ENCODE data around the gene HHAT. TPM values are rescaled to one million over a fixed set of nuclear protein-coding genes. Genes with fewer than 3 reads are reported as not detected.

Gene HHAT
- total and polyA plus RNA-seq, 2 of the 4 experiments (the other 2 are of a cell fraction) = 1.7 to 2.5 TPM

- Histone ChIP-seq H3K4me3 (ENCODE audit: insufficient read depth, low read depth, low read length) (no peak overlapping the region), H3K23ac (ENCODE audit: low read depth, low read length) (no peak overlapping the region), H3K4me1 (ENCODE audit: control insufficient read depth, insufficient read depth, low read length) (no peaks in the 10 kb centered on the region), H3K9me3 (ENCODE audit: control insufficient read depth, insufficient read depth, low read length) (no peaks in the 10 kb centered on the region), H4K20me1 (ENCODE audit: insufficient read depth, low read length) (no peaks in the 10 kb centered on the region), H3K79me1 (ENCODE audit: low read depth in 1 of 2, low read length in 2 of 2) (no peaks in the 10 kb centered on the region), H3K4me2 (ENCODE audit: low read depth, low read length) (no peak overlapping the region), H4K8ac (ENCODE audit: low read depth in 2 of 2, low read length in 2 of 2) (no peak overlapping the region), H2BK120ac (ENCODE audit: low read depth, low read length) (no peak overlapping the region), H4K5ac (ENCODE audit: low read depth, low read length) (no peak overlapping the region), H3K4ac (ENCODE audit: low read depth, low read length) (no peak overlapping the region), H3K56ac (ENCODE audit: extremely low read depth, insufficient read depth, low read length) (no peak overlapping the region), H3K18ac (ENCODE audit: low read depth, low read length) (no peak overlapping the region), H2BK5ac (ENCODE audit: low read depth, low read length, poor library complexity, severe bottlenecking) (no peak overlapping the region), H2BK15ac (ENCODE audit: low read depth, low read length) (no peak overlapping the region), H2BK20ac (ENCODE audit: low read depth, low read length) (no peak overlapping the region), H3K9me1 (ENCODE audit: insufficient read depth, low read length) (no peaks in the 10 kb centered on the region), H2AFZ (replicated peaks; ENCODE audit: low read length, poor library complexity) (no peak overlapping the region), H3K27ac (ENCODE audit: insufficient read depth, low read length) (no peak overlapping the region), H2AK5ac (ENCODE audit: low read depth, low read length) (no peak overlapping the region), H3K14ac (replicated peaks; ENCODE audit: low read depth, low read length) (no peak overlapping the region), H3K36me3 (ENCODE audit: control insufficient read depth, insufficient read depth, low read length) (no peaks in the 10 kb centered on the region), H4K91ac (ENCODE audit: insufficient read depth, low read depth, low read length) (no peak overlapping the region), H3K27me3 (ENCODE audit: control insufficient read depth, insufficient read depth, low read length) (no peaks in the 10 kb centered on the region), H3K9ac (ENCODE audit: low read depth, low read length) (no peak overlapping the region), H2AK9ac (replicated peaks; ENCODE audit: low read depth, low read length, poor library complexity) (no peak overlapping the region)
- ChIA-PET POLR2A (ENCODE audit: unreplicated experiment) (no interaction called here), CTCF (no interaction called here)
- in situ Hi-C loops (cut with MboI; ENCODE audit: low sequenced_read_pairs) (no loop called here), intact Hi-C loops (cut with micrococcal nuclease) (no loop called here), dilution Hi-C loops (cut with HindIII; ENCODE audit: low sequenced_read_pairs, unreplicated experiment) (no loop called here)
- BruUV-seq (replicated peaks) = no TSS peak
- ATAC-seq (ENCODE audit: low read depth) (no peak), DNase-seq (no peak)
- TF ChIP-seq CTCF (conservative IDR thresholded peaks at IDR 0.05; ENCODE audit: low read depth, low read length) = no peak
- no peak for TF ChIP-seq MAZ (IDR thresholded peaks at IDR 0.05; ENCODE audit: borderline replicate concordance, low read depth, low read length)
- no CpG with 5 or more reads among the region's 7 CpGs for WGBS, 2 experiments (ENCODE audit: extremely low coverage in 2 of 2, insufficient read length in 1 of 2)
Measured at GRCh38 chr1:210711825-210712612, 383.3 kb downstream of the HHAT start.
